GM18907 (cell line): Measurements from ENCODE around the gene ZNF217.
"Not testable (repeated sequence)": the region's sequence is repeated elsewhere in the genome, so short reads cannot be mapped to it uniquely, and the experiment has no call there.

Experiments used
- ATAC-seq: cut with Tn5 transposase; IDR thresholded peaks from one replicate; pipeline ENCODE4 v1.9.1; 2021; ENCODE audit warnings: mild to moderate bottlenecking, moderate library complexity; ENCODE audit not compliant: unreplicated experiment

ZNF217 gene

GRCh38 chr20:53593466-53594007 lies at the start of gene ZNF217:
Gene ZNF217 (minus strand): TSS chr20:53593839. CDS start chr20:53582826, 11,013 bp downstream.
- ATAC-seq: peak; percentile 28

- peak; percentile 95 for ATAC-seq
Measured at GRCh38 chr20:53643031-53643832, 49.6 kb upstream of the ZNF217 start.

- ATAC-seq: peak; percentile 61
Measured at GRCh38 chr20:53642196-53643030, 48.8 kb upstream of the ZNF217 start.

- ATAC-seq: no peak
Measured at GRCh38 chr20:53639647-53640440, 46.2 kb upstream of the ZNF217 start.

GRCh38 chr20:53639128-53639527 lies 45.5 kb upstream of the ZNF217 start:
- ATAC-seq: no peak

- not testable (repeated sequence) for ATAC-seq
Measured at GRCh38 chr20:53637310-53637709, 43.7 kb upstream of the ZNF217 start.

- no peak for ATAC-seq
Measured at GRCh38 chr20:53636540-53637097, 43.0 kb upstream of the ZNF217 start.

GRCh38 chr20:53635221-53635620 lies 41.6 kb upstream of the ZNF217 start:
- ATAC-seq: no peak

GRCh38 chr20:53631909-53632662 lies 38.4 kb upstream of the ZNF217 start:
- no peak for ATAC-seq

- ATAC-seq: no peak
Measured at GRCh38 chr20:53629436-53629835, 35.8 kb upstream of the ZNF217 start.

GRCh38 chr20:53628758-53629157 lies 35.1 kb upstream of the ZNF217 start:
- not testable (repeated sequence) for ATAC-seq

GRCh38 chr20:53628076-53628475 lies 34.4 kb upstream of the ZNF217 start:
- no peak for ATAC-seq

GRCh38 chr20:53627001-53627400 lies 33.4 kb upstream of the ZNF217 start:
- ATAC-seq: not testable (repeated sequence)

GRCh38 chr20:53626584-53626983 lies 32.9 kb upstream of the ZNF217 start:
- no peak for ATAC-seq

GRCh38 chr20:53625311-53626129 lies 31.9 kb upstream of the ZNF217 start:
- no peak for ATAC-seq

GRCh38 chr20:53624927-53625250 lies 31.2 kb upstream of the ZNF217 start:
- ATAC-seq: not testable (repeated sequence)

- ATAC-seq: peak; percentile 57
Measured at GRCh38 chr20:53623454-53624211, 30.0 kb upstream of the ZNF217 start.

- no peak for ATAC-seq
Measured at GRCh38 chr20:53623134-53623453, 29.5 kb upstream of the ZNF217 start.
